ENCODE results near the gene ZPBP2.

DNA sequence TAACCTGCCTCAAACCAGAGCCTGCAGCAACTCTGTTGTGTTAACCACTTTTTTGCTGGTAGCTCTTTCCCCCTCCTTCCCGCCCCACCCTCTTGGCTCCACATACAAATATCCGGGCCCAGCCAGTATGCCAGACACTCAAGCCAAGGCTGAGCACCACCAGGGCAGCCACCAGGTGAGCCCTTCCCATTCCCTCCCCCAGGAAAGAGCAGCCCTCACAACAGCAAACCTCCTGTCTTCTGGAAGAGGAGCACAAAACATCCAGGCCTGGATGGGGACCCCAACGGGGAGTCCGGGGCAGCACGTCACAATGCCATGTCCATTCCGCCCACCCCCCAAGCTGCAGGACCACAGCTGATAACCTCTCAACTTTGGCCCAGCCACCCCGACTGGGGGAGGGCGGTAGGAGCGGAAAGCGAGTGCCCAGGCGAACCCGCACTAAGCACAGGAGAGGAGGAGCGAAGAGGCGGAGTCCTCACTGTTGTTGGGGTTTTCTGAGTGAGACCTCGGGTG is 58.6 kb downstream of the ZPBP2 start:
- TF ChIP-seq, protein P1, sequence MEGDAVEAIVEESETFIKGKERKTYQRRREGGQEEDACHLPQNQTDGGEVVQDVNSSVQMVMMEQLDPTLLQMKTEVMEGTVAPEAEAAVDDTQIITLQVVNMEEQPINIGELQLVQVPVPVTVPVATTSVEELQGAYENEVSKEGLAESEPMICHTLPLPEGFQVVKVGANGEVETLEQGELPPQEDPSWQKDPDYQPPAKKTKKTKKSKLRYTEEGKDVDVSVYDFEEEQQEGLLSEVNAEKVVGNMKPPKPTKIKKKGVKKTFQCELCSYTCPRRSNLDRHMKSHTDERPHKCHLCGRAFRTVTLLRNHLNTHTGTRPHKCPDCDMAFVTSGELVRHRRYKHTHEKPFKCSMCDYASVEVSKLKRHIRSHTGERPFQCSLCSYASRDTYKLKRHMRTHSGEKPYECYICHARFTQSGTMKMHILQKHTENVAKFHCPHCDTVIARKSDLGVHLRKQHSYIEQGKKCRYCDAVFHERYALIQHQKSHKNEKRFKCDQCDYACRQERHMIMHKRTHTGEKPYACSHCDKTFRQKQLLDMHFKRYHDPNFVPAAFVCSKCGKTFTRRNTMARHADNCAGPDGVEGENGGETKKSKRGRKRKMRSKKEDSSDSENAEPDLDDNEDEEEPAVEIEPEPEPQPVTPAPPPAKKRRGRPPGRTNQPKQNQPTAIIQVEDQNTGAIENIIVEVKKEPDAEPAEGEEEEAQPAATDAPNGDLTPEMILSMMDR (IDR thresholded peaks at IDR 0.05), result no peak
- no peak for TF ChIP-seq SIN3A (IDR thresholded peaks at IDR 0.05; ENCODE audit: borderline replicate concordance, insufficient read depth, low read depth, low read length)

Data from Panc1 (cell line).